Tibial artery (tissue), 4 donors: ENCODE results near the gene ECEL1.

Experiments used
- DNase-seq, 2 donors: peaks; one replicate each; pipeline ENCODE4 v3.0.0-alpha.2; 2019
- H3K27ac ChIP-seq, 2 donors: fragments of 200-600 bp; sonication (generic) in 1 of 2; 1 replicate in 1 of 2; 2 replicates in 1 of 2; pipeline ENCODE4 v1.5.1; 2018 to 2019; ENCODE audit warnings: mild to moderate bottlenecking in 1 of 2
- H3K27me3 ChIP-seq, 2 donors: fragments of 200-600 bp; sonication (generic) in 1 of 2; one replicate each; pipeline versions ENCODE4 v1.5.1 to v1.6.0; 2016 to 2019
- H3K36me3 ChIP-seq, 3 donors: fragments of 200-600 bp; sonication (generic) in 2 of 3; one replicate each; pipeline ENCODE4 v1.5.1; 2016 to 2019; ENCODE audit warnings: mild to moderate bottlenecking in 2 of 3
- H3K4me1 ChIP-seq, 4 donors: fragments of 200-600 bp; sonication (generic) in 2 of 4; 1 replicate in 3 of 4; 2 replicates in 1 of 4; pipeline ENCODE4 v1.5.1; 2016 to 2019
- H3K4me3 ChIP-seq, 2 donors: fragments of 200-600 bp; sonication (generic) in 1 of 2; 1 replicate in 1 of 2; 2 replicates in 1 of 2; pipeline ENCODE4 v1.5.1; 2018 to 2019; ENCODE audit warnings: mild to moderate bottlenecking in 2 of 2
- H3K9me3 ChIP-seq, 3 donors: fragments of 200-600 bp; sonication (generic) in 1 of 3; one replicate each; pipeline ENCODE4 v1.5.1; 2016 to 2019
- intact Hi-C: fragments of 100-400 bp; cut with DNase I; formaldehyde crosslinking; loops from one replicate; pipeline ENCODE4 v1.15.0; 2023; ENCODE audit warnings: low total_unique reads
- TF ChIP-seq, protein P1 (sequence below), 2 experiments: fragments of 200-600 bp in 1 of 2; fragments of 450-650 bp in 1 of 2; IDR thresholded peaks; one replicate each; pipeline ENCODE4 v1.5.1; 2017 to 2019; ENCODE audit warnings: antibody characterized with exemption in 2 of 2, mild to moderate bottlenecking in 1 of 2, moderate library complexity in 1 of 2

The ECEL1 gene

DNA sequence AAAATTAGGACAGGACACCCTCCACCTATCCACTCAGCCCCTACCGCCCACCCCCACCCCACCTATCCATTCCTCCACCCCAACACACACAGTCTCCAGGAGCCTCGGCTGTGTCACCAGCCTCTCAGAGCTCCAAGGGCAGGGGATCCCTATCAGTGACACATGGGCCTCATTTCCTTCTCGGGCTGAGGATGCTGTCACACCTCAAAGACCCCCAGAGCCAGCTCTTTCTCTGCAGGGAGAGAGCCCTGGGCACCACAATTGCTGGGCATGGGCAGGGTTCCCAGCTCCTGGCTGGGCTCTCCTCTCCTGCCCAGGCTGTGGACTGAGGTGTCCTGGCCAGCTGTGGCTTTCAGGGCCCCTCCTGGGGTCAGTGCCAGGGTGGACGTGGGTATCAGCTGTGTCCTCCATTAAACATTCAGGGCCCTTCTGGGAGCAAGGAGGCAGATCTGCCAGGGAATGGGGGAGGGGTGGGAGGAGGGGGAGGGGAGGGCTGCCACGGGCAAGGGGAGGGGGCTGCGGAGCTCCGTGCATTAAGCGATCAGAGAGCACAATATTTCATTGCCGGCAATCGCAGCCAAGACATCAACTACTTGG lies 14.3 kb upstream of the ECEL1 start:
- DNase-seq: no peak
- H3K4me1 ChIP-seq: peaks cover 0 to 19% (median 15%) of the 10 kb centered on the region in 4 donors
- TF ChIP-seq, protein P1, sequence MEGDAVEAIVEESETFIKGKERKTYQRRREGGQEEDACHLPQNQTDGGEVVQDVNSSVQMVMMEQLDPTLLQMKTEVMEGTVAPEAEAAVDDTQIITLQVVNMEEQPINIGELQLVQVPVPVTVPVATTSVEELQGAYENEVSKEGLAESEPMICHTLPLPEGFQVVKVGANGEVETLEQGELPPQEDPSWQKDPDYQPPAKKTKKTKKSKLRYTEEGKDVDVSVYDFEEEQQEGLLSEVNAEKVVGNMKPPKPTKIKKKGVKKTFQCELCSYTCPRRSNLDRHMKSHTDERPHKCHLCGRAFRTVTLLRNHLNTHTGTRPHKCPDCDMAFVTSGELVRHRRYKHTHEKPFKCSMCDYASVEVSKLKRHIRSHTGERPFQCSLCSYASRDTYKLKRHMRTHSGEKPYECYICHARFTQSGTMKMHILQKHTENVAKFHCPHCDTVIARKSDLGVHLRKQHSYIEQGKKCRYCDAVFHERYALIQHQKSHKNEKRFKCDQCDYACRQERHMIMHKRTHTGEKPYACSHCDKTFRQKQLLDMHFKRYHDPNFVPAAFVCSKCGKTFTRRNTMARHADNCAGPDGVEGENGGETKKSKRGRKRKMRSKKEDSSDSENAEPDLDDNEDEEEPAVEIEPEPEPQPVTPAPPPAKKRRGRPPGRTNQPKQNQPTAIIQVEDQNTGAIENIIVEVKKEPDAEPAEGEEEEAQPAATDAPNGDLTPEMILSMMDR (IDR thresholded peaks at IDR 0.05): no peak
- no peak overlapping the region for H3K4me3 ChIP-seq
- intact Hi-C loops: no loop called here
- H3K27me3 ChIP-seq: peaks cover 0 to 79% of the 10 kb centered on the region in 2 donors
- no peak overlapping the region for H3K27ac ChIP-seq
- no peaks in the 10 kb centered on the region for H3K36me3 ChIP-seq
- no peaks in the 10 kb centered on the region for H3K9me3 ChIP-seq

DNA sequence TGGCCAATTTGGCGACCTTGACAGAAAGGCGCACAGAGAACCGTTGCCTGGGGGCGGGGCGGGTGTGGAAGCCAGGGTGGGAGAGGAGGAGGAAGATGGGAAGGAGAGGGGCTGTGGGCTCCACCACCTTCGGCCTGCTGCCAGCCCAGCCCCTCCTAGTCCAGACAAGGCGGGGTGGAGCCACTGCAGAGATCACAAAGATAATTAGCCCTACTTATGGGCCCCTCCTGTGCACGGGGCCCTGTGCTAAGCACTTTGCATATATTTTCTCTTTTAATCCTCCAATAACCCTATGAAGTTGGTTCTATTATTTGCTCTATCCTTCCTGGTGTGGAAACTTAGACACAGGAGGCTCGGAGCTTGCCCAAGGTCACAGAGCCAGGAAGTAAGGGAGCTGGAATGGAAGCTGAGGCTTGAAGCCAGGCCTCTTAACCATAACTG lies 13.7 kb upstream of the ECEL1 start:
- TF ChIP-seq, protein P1 (IDR thresholded peaks at IDR 0.05): no peak
- no peak for DNase-seq

DNA sequence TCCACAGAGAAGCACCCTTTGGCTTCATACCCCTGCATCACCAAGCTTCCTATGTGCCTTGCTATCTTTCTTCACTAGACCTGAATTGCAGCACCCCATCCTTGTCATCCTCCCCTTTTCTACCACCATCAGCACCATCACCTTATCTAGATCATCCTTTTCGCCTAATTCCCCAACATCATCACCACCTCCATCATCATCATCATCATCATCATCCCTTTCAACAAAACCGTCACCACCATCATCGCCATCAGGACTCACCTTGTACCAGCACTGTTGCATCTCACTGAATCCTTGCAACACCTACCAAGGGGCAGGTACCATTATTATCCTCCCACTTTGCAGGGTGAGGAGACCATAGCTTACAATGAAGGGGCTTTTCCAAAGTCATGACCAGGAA lies 10.8 kb upstream of the ECEL1 start:
- TF ChIP-seq, protein P1 (IDR thresholded peaks at IDR 0.05): no peak

More for the DNA sequence above, 13.7 kb upstream of the ECEL1 start:
- no peaks in the 10 kb centered on the region for H3K36me3 ChIP-seq
- H3K4me3 ChIP-seq: no peak overlapping the region
- H3K27me3 ChIP-seq: peaks cover 0 to 77% of the 10 kb centered on the region in 2 donors
- no peak overlapping the region for H3K27ac ChIP-seq
- H3K9me3 ChIP-seq: no peaks in the 10 kb centered on the region
- H3K4me1 ChIP-seq: peaks cover 0 to 19% (median 15%) of the 10 kb centered on the region in 4 donors
- intact Hi-C loops: no loop called here

DNA sequence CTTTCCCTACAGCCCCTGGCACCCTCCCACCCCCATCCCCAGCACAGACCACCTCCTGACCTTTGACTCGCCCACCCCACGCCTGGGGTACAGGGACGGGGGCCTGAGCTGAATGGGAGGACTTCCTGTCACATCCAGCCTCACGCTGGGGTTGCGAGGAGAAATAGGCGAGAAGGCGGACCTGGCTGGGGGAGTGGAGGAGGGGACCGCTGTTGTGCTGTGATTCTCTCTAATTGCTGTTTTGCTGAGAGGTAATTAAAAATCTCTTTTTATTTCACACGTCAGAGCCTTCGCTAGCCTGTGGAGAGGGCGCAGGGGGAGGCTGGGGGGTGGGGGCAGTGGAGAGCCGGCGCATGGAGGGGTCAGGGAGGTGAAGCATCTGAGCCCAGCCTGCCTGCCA lies 9.7 kb upstream of the ECEL1 start:
- Histone ChIP-seq H3K27me3 (peaks cover 0 to 41% of the 10 kb centered on the region in 2 donors), H3K36me3 (no peaks in the 10 kb centered on the region), H3K27ac (no peak overlapping the region), H3K9me3 (no peaks in the 10 kb centered on the region), H3K4me3 (no peak overlapping the region), H3K4me1 (peaks cover 0 to 3% (median 0%) of the 10 kb centered on the region in 4 donors)
- TF ChIP-seq, protein P1 (IDR thresholded peaks at IDR 0.05): no peak
- DNase-seq: no peak
- intact Hi-C loops: no loop called here

More for the DNA sequence above, 10.8 kb upstream of the ECEL1 start:
- intact Hi-C loops: no loop called here
- no peak overlapping the region for H3K27ac ChIP-seq
- DNase-seq: no peak
- H3K9me3 ChIP-seq: no peaks in the 10 kb centered on the region
- no peak overlapping the region for H3K4me3 ChIP-seq
- peaks cover 0 to 14% (median 10%) of the 10 kb centered on the region in 4 donors for H3K4me1 ChIP-seq
- peaks cover 0 to 52% of the 10 kb centered on the region in 2 donors for H3K27me3 ChIP-seq
- no peaks in the 10 kb centered on the region for H3K36me3 ChIP-seq

DNA sequence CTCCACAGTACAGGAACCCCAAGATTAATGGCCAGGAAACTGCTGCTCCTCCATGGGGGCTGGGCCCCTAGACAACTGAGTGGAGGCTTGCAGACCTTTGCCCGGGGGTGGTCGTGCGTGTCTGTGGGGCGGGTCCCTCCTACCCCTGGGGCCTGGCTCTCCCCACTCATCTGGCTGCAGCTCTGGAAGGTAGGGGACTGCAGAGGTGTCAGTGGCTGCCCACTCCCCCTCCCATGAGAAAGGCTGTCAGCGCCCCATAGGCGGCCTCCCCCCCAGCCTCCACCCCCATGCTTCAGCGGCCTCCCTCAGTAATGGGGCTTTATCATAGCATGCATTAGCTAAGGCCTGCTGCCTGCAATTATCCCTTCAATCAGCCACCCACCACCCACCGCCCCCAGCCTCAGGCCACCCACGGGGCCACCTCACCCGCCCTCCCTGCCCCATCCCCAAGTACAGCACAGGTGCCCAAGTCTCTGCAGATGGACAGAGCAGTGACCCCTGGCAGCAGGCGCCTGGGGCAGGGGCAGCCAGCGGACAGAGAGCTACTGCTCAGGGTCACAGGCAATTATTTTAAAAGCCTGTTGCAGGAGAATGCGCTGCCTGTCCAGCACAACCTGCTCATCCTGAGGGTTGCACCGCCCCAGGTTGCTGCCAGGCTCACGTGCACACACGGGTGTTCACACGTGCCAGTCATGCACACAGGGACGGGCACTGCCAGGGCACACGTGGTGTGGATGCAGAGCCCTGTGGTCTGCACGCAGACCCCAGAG lies 9.1 kb upstream of the ECEL1 start:
- peaks cover 0 to 35% of the 10 kb centered on the region in 2 donors for H3K27me3 ChIP-seq
- no peak for DNase-seq
- no peaks in the 10 kb centered on the region for H3K9me3 ChIP-seq
- no peaks in the 10 kb centered on the region for H3K36me3 ChIP-seq
- no peaks in the 10 kb centered on the region for H3K4me1 ChIP-seq
- no peak overlapping the region for H3K4me3 ChIP-seq
- intact Hi-C loops: no loop called here
- TF ChIP-seq, protein P1 (IDR thresholded peaks at IDR 0.05): no peak
- H3K27ac ChIP-seq: no peak overlapping the region
